HEK293 (cell line): Measurements from ENCODE around the gene SLC35F5.

Source experiments
- CTCF ChIA-PET: fragments of 350-600 bp; formaldehyde crosslinking; extraction: SDS; loops from one replicate; lab custom pipeline; 2021; ENCODE audit warnings: antibody characterized with exemption; lab: Yijun Ruan, JAX
- POLR2A ChIA-PET: fragments of 300-600 bp; formaldehyde crosslinking; extraction: SDS; loops from one replicate; lab custom pipeline; 2020; ENCODE audit warnings: antibody characterized with exemption, inconsistent platforms; lab: Yijun Ruan, JAX
- H3K27ac ChIP-seq: fragments of 200-500 bp; sonication (Bioruptor generic); 2 replicates; pipeline ENCODE4 v1.5.1; 2014; ENCODE audit warnings: low read depth, low read length, control low read depth, inconsistent platforms; ENCODE audit errors: extremely low read depth
- H3K36me3 ChIP-seq, 2 experiments: fragments of 200-500 bp in 1 of 2; sonication (Bioruptor generic) in 1 of 2; 1 replicate in 1 of 2; 2 replicates in 1 of 2; pipeline ENCODE4 v1.5.1; 2014 to 2017; ENCODE audit warnings: inconsistent platforms in 2 of 2, low read length in 2 of 2; ENCODE audit not compliant: control insufficient read depth in 2 of 2, insufficient read depth in 1 of 2
- H3K4me1 ChIP-seq: fragments of 200-500 bp; sonication (Bioruptor generic); 2 replicates; pipeline ENCODE4 v1.5.1; 2014; ENCODE audit warnings: mild to moderate bottlenecking, low read length, inconsistent platforms; ENCODE audit not compliant: control insufficient read depth, insufficient read depth
- H3K4me3 ChIP-seq: 2 replicates; pipeline ENCODE4 v1.5.1; 2011; ENCODE audit warnings: low read depth, mild to moderate bottlenecking, control low read depth, low read length, moderate library complexity
- H3K9me3 ChIP-seq: fragments of 200-500 bp; sonication (Bioruptor generic); 2 replicates; pipeline ENCODE4 v1.5.1; 2014; ENCODE audit warnings: low read depth, low read length, inconsistent platforms; ENCODE audit not compliant: control insufficient read depth, insufficient read depth
- EGR2 ChIP-seq: fragments of 450-650 bp; formaldehyde crosslinking; IDR thresholded peaks from 2 replicates; pipeline ENCODE4 v1.5.1; 2016; ENCODE audit warnings: low read depth, missing biosample characterization, missing genetic modification characterization
- ELK4 ChIP-seq: IDR thresholded peaks from 2 replicates; pipeline ENCODE4 v1.6.1; 2011; ENCODE audit warnings: mild to moderate bottlenecking, low read depth, low read length, borderline replicate concordance
- GLIS2 ChIP-seq: fragments of 450-650 bp; formaldehyde crosslinking; IDR thresholded peaks from 2 replicates; pipeline ENCODE4 v1.5.1; 2016; ENCODE audit warnings: missing biosample characterization, missing genetic modification characterization
- KLF1 ChIP-seq: fragments of 450-650 bp; formaldehyde crosslinking; IDR thresholded peaks from 2 replicates; pipeline ENCODE4 v1.5.1; 2016; ENCODE audit warnings: missing biosample characterization, missing genetic modification characterization
- KLF8 ChIP-seq: fragments of 450-650 bp; formaldehyde crosslinking; IDR thresholded peaks from 2 replicates; pipeline ENCODE4 v1.5.1; 2016; ENCODE audit warnings: missing biosample characterization, missing genetic modification characterization
- MZF1 ChIP-seq: fragments of 450-650 bp; formaldehyde crosslinking; IDR thresholded peaks from 2 replicates; pipeline ENCODE4 v1.5.1; 2017; ENCODE audit warnings: missing biosample characterization, missing genetic modification characterization, borderline replicate concordance
- SP2 ChIP-seq: fragments of 450-650 bp; formaldehyde crosslinking; IDR thresholded peaks from 2 replicates; pipeline ENCODE4 v1.5.1; 2016; ENCODE audit warnings: missing biosample characterization, missing genetic modification characterization
- ZBTB10 ChIP-seq: fragments of 450-650 bp; formaldehyde crosslinking; IDR thresholded peaks from 2 replicates; pipeline ENCODE4 v1.5.1; 2016; ENCODE audit warnings: missing biosample characterization, missing genetic modification characterization
- ZBTB11 ChIP-seq: fragments of 450-650 bp; formaldehyde crosslinking; conservative IDR thresholded peaks from 2 replicates; pipeline ENCODE4 v1.5.1; 2016; ENCODE audit warnings: low read depth, missing biosample characterization, missing genetic modification characterization
- ZBTB6 ChIP-seq: fragments of 450-650 bp; formaldehyde crosslinking; IDR thresholded peaks from 2 replicates; pipeline ENCODE4 v1.5.1; 2017; ENCODE audit warnings: missing biosample characterization, missing genetic modification characterization
- ZBTB8A ChIP-seq: fragments of 450-650 bp; formaldehyde crosslinking; IDR thresholded peaks from 2 replicates; pipeline ENCODE4 v1.5.1; 2016; ENCODE audit warnings: missing biosample characterization, missing genetic modification characterization
- ZFP37 ChIP-seq: fragments of 450-650 bp; formaldehyde crosslinking; IDR thresholded peaks from 2 replicates; pipeline ENCODE4 v1.5.1; 2016; ENCODE audit warnings: missing biosample characterization, missing genetic modification characterization
- ZNF132 ChIP-seq: fragments of 450-650 bp; formaldehyde crosslinking; IDR thresholded peaks from 2 replicates; pipeline ENCODE4 v1.5.1; 2017; ENCODE audit warnings: missing biosample characterization, missing genetic modification characterization, borderline replicate concordance
- ZNF133 ChIP-seq: fragments of 450-650 bp; formaldehyde crosslinking; IDR thresholded peaks from 2 replicates; pipeline ENCODE4 v1.5.1; 2016; ENCODE audit warnings: missing biosample characterization, missing genetic modification characterization
- ZNF202 ChIP-seq: fragments of 450-650 bp; formaldehyde crosslinking; IDR thresholded peaks from 2 replicates; pipeline ENCODE4 v1.5.1; 2016; ENCODE audit warnings: missing biosample characterization, missing genetic modification characterization, borderline replicate concordance
- ZNF274 ChIP-seq, 2 experiments: fragments of 200-500 bp in 1 of 2; fragments of 450-650 bp in 1 of 2; sonication (Bioruptor generic) in 1 of 2; formaldehyde crosslinking in 1 of 2; IDR thresholded peaks; 2 replicates each; pipeline versions ENCODE4 v1.5.1 to v1.6.1; 2014 to 2016; ENCODE audit warnings: borderline replicate concordance in 1 of 2, inconsistent platforms in 1 of 2, low read length in 1 of 2, missing biosample characterization in 1 of 2, missing genetic modification characterization in 1 of 2
- ZNF423 ChIP-seq: fragments of 450-650 bp; formaldehyde crosslinking; IDR thresholded peaks from 2 replicates; pipeline ENCODE4 v1.5.1; 2016; ENCODE audit warnings: missing biosample characterization, missing genetic modification characterization
- ZNF449 ChIP-seq: fragments of 450-650 bp; formaldehyde crosslinking; IDR thresholded peaks from 2 replicates; pipeline ENCODE4 v1.5.1; 2017; ENCODE audit warnings: missing biosample characterization, mild to moderate bottlenecking, missing genetic modification characterization, moderate library complexity
- ZNF660 ChIP-seq: fragments of 450-650 bp; IDR thresholded peaks from 2 replicates; pipeline ENCODE4 v1.5.1; 2018; ENCODE audit warnings: missing biosample characterization, mild to moderate bottlenecking, missing genetic modification characterization
- ZNF830 ChIP-seq: fragments of 450-650 bp; IDR thresholded peaks from 2 replicates; pipeline ENCODE4 v1.5.0; 2018; ENCODE audit warnings: missing biosample characterization, missing genetic modification characterization, low read depth, mild to moderate bottlenecking, moderate library complexity
- ZNF837 ChIP-seq: fragments of 450-650 bp; formaldehyde crosslinking; IDR thresholded peaks from 2 replicates; pipeline ENCODE4 v1.5.1; 2016; ENCODE audit warnings: missing biosample characterization, missing genetic modification characterization
- ZNF843 ChIP-seq: fragments of 450-650 bp; formaldehyde crosslinking; IDR thresholded peaks from 2 replicates; pipeline ENCODE4 v1.5.1; 2016; ENCODE audit warnings: missing biosample characterization, missing genetic modification characterization

The SLC35F5 gene

GRCh38 chr2:113757138-113757657, 756 bp upstream of the SLC35F5 start:
- ChIA-PET CTCF (interaction anchor here (0.5 to 1.3 kb wide), 3 partner anchors 33 to 142 kb away, joined by 3 read pairs; no protein-coding TSS in a partner anchor), POLR2A (interaction anchor here (0.7 to 2.1 kb wide), 14 partner anchors 10 to 206 kb away, joined by 3 to 21 read pairs (median 4); partner anchors contain the start of gene ACTR3)
- Histone ChIP-seq H3K27ac (peak overlapping the region; percentile 76), H3K4me3 (peak overlapping the region; percentile 98), H3K4me1 (peaks cover 3% of the 10 kb centered on the region), H3K36me3 (peaks cover 9 to 13% of the 10 kb centered on the region in 2 experiments), H3K9me3 (no peaks in the 10 kb centered on the region)
- TF ChIP-seq EGR2 (tag by site-specific recombination) (no peak), ZNF843 (tag by site-specific recombination) (no peak), ELK4 (no peak), KLF1 (tag by site-specific recombination) (no peak), KLF8 (no peak), ZNF202 (no peak), ZNF132 (tag by site-specific recombination) (no peak), MZF1 (tag by site-specific recombination) (no peak), ZNF660 (tag by site-specific recombination) (no peak), ZBTB8A (tag by site-specific recombination) (no peak), ZBTB6 (tag by site-specific recombination) (no peak), ZNF837 (tag by site-specific recombination) (no peak), SP2 (tag by site-specific recombination) (no peak), ZNF830 (tag by site-specific recombination) (no peak), GLIS2 (tag by site-specific recombination) (no peak)

GRCh38 chr2:113755835-113756354, 547 bp downstream of the SLC35F5 start:
- CTCF ChIA-PET: interaction anchor here (1.2 to 1.3 kb wide), 2 partner anchors 45 to 98 kb away, joined by 3 read pairs; no protein-coding TSS in a partner anchor
- POLR2A ChIA-PET: interaction anchor here (0.6 to 2.1 kb wide), 16 partner anchors 9 to 209 kb away, joined by 3 to 21 read pairs (median 4); partner anchors contain the start of gene ACTR3

More at GRCh38 chr2:113755835-113756354, 547 bp downstream of the SLC35F5 start:
- peaks cover 16 to 19% of the 10 kb centered on the region in 2 experiments for H3K36me3 ChIP-seq
- H3K4me3 ChIP-seq: peak overlapping the region; percentile 98
- H3K9me3 ChIP-seq: no peaks in the 10 kb centered on the region
- no peak for TF ChIP-seq ZNF133
- peak; percentile 31; the same call in 1 of the 2 replicates for TF ChIP-seq ZFP37 (tag by site-specific recombination)
- no peak for TF ChIP-seq ZNF274 (IDR thresholded peaks at IDR 0.05; ENCODE audit: low read length)
- no peak for TF ChIP-seq ZNF274 (tag by site-specific recombination; IDR thresholded peaks at IDR 0.05; ENCODE audit: borderline replicate concordance)
- TF ChIP-seq ZBTB11 (tag by site-specific recombination): peak; percentile 68
- TF ChIP-seq ZNF423: peak; percentile 24; the same call in 1 of the 2 replicates
- 0 out of 2 replicates have a peak, but pooled peaks have one; percentile 11 for TF ChIP-seq ZNF449
- TF ChIP-seq ZBTB10 (tag by site-specific recombination): 0 out of 2 replicates have a peak, but pooled peaks have one; percentile 27
- H3K4me1 ChIP-seq: peaks cover 3% of the 10 kb centered on the region
- H3K27ac ChIP-seq: peak overlapping the region; percentile 85
